SU-DHL-6 (cell line): ENCODE measurements around the gene TMEM174.

Experiments used
- CTCF ChIP-seq: fragments of 200-600 bp; sonication (generic); IDR thresholded peaks from one replicate; pipeline ENCODE4 v1.5.1; 2017; ENCODE audit warnings: antibody characterized with exemption, mild to moderate bottlenecking, low read length, moderate library complexity; ENCODE audit not compliant: insufficient read depth, poor library complexity, severe bottlenecking
- EZH2phosphoT487 ChIP-seq: fragments of 200-600 bp; sonication (generic), shearing (Covaris generic); conservative IDR thresholded peaks from 2 replicates; pipeline ENCODE4 v1.6.1; 2018; ENCODE audit warnings: mild to moderate bottlenecking, antibody characterized with exemption, low read length, moderate library complexity, mixed read lengths

GRCh38 chr5:73199671-73200070, 26.7 kb downstream of the TMEM174 start:
- TF ChIP-seq CTCF (no peak), EZH2phosphoT487 (no peak)
